A673 (cell line): ENCODE measurements around the gene DIPK1B. TPM values are rescaled to one million over a fixed set of nuclear protein-coding genes. Genes with fewer than 3 reads are reported as not detected.

ENCODE experiments used
- BruUV-seq: library from RNA; stranded (reverse); fragments of 400-500 nt; replicated peaks from 2 replicates; lab custom pipeline; 2021; lab: Mats Ljungman, UMichigan
- CTCF ChIA-PET: fragments of 300-600 bp; sonication (Branson Sonifier 250); formaldehyde crosslinking; loops from one replicate; lab custom pipeline; 2022; ENCODE audit warnings: antibody characterized with exemption; lab: Charles Lee
- POLR2A ChIA-PET: fragments of 300-600 bp; sonication (Branson Sonifier 250); formaldehyde crosslinking; loops from one replicate; lab custom pipeline; 2022; ENCODE audit warnings: antibody characterized with exemption; ENCODE audit not compliant: low non-redundant PET; lab: Charles Lee
- DNase-seq: peaks from one replicate; pipeline ENCODE4 v3.0.0-alpha.2; 2015; ENCODE audit warnings: low spot score
- H3K27ac ChIP-seq: fragments of 200-600 bp; sonication (generic); 2 replicates; pipeline ENCODE4 v1.5.1; 2016; ENCODE audit warnings: mixed run types, low read depth, mild to moderate bottlenecking, mixed read lengths, antibody characterized with exemption, low read length; ENCODE audit not compliant: poor library complexity, severe bottlenecking
- H3K27me3 ChIP-seq: fragments of 200-600 bp; sonication (generic); replicated peaks from 2 replicates; pipeline ENCODE4 v1.6.1; 2017; ENCODE audit warnings: mixed run types, low read depth, mild to moderate bottlenecking, mixed read lengths, antibody characterized with exemption, low read length; ENCODE audit not compliant: insufficient read depth, poor library complexity
- H3K36me3 ChIP-seq: fragments of 200-600 bp; sonication (generic); 2 replicates; pipeline ENCODE4 v1.6.1; 2016; ENCODE audit warnings: mixed run types, mild to moderate bottlenecking, mixed read lengths, antibody characterized with exemption, low read length; ENCODE audit not compliant: insufficient read depth, poor library complexity, severe bottlenecking
- H3K4me1 ChIP-seq: fragments of 200-600 bp; sonication (generic); 2 replicates; pipeline ENCODE4 v1.6.1; 2017; ENCODE audit warnings: mixed run types, mild to moderate bottlenecking, mixed read lengths, antibody characterized with exemption, low read length; ENCODE audit not compliant: insufficient read depth, poor library complexity, severe bottlenecking
- H3K4me3 ChIP-seq: fragments of 200-600 bp; sonication (generic); 2 replicates; pipeline ENCODE4 v1.5.1; 2016; ENCODE audit warnings: low read depth, mixed run types, mild to moderate bottlenecking, mixed read lengths, low read length; ENCODE audit not compliant: poor library complexity, severe bottlenecking
- H3K9me3 ChIP-seq: fragments of 200-600 bp; sonication (generic); 2 replicates; pipeline ENCODE4 v1.6.1; 2016; ENCODE audit warnings: mixed run types, low read depth, mild to moderate bottlenecking, mixed read lengths, antibody characterized with exemption, low read length; ENCODE audit not compliant: poor library complexity, severe bottlenecking
- CTCF ChIP-seq: fragments of 300-800, 200-600 bp; sonication (generic); conservative IDR thresholded peaks from 2 replicates; pipeline ENCODE4 v1.5.1; 2017; ENCODE audit warnings: low read depth, mild to moderate bottlenecking, antibody characterized with exemption, low read length, moderate library complexity, mixed read lengths
- EZH2 ChIP-seq: fragments of 200-600 bp; sonication (generic); IDR thresholded peaks from 2 replicates; pipeline ENCODE4 v1.6.1; 2017; ENCODE audit warnings: borderline replicate concordance, low read depth, mild to moderate bottlenecking, mixed read lengths, antibody characterized with exemption, low read length; ENCODE audit not compliant: poor library complexity, severe bottlenecking
- intact Hi-C: fragments of 100-400 bp; cut with micrococcal nuclease; formaldehyde crosslinking; loops from one replicate; pipeline ENCODE4 v1.10.0; 2022; ENCODE audit not compliant: unreplicated experiment
- total RNA-seq: library from RNA; stranded (reverse); gene quantifications from 2 replicates; pipeline ENCODE4 v1.2.3, GENCODE V29; 2021

The DIPK1B gene
- total RNA-seq, 1 experiment from 2014 or later, result 26.4 TPM

DNA sequence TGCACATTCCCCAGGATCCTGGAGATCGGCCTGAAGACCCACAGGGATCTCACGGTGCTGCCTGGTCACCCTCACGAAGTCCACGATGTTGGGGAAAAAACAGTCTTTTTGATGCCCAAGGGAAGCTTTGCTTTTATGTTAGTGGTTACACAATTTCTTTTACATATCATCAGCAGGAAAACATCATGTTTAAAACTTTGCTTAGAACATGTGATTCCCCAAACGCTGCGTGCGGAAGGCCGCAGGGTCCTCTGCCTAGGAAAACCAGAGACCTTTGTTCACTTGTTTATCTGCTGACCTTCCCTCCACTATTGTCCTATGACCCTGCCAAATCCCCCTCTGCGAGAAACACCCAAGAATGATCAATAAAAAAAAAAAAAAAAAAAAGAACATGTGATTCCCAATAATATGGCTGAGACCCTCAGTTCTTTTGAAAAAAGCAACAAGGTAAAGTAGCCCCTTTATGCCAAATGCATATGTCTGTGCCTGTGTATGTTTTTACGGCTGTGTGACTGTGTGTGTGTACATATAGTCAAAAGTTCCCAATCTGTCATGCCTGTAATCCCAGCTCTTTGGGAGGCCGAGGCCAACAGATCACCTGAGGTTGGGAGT is 13.6 kb upstream of the DIPK1B start:
- ChIA-PET CTCF (no interaction called here), POLR2A (no interaction called here)
- TF ChIP-seq EZH2 (no peak), CTCF (no peak)
- no peak overlapping the region for H3K4me3 ChIP-seq
- H3K9me3 ChIP-seq, result no peaks in the 10 kb centered on the region
- H3K27ac ChIP-seq, result no peak overlapping the region
- intact Hi-C loops, result no loop called here
- BruUV-seq, result no TSS peak
- no peaks in the 10 kb centered on the region for H3K36me3 ChIP-seq
- peaks cover 7% of the 10 kb centered on the region for H3K4me1 ChIP-seq
- H3K27me3 ChIP-seq, result no peaks in the 10 kb centered on the region
- DNase-seq, result no peak

DNA sequence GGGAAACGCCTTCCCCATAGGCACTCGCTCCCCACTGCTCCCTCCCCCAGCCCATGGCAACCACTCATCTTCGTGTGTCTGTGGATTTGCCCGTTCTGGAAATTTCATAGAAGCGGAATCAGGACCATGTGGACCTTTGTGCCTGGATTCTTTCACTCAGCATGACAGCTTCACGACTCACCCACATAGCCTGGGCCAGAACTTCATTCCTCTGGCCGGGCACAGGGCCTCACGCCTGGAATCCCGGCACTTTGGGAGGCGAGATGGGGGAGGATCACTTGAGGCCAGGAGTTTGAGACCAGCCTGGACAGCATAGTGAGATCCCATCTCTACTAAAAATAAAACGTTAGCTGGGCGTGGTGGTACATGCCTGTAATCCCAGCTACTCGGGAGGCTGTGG is 12.1 kb upstream of the DIPK1B start:
- BruUV-seq, result no TSS peak
- DNase-seq, result no peak
- no peaks in the 10 kb centered on the region for H3K9me3 ChIP-seq
- no peaks in the 10 kb centered on the region for H3K36me3 ChIP-seq
- no peak overlapping the region for H3K27ac ChIP-seq
- no peak overlapping the region for H3K4me3 ChIP-seq
- TF ChIP-seq CTCF (no peak), EZH2 (no peak)
- intact Hi-C loops, result no loop called here
- peaks cover 7% of the 10 kb centered on the region for H3K4me1 ChIP-seq
- CTCF ChIA-PET, result no interaction called here
- POLR2A ChIA-PET, result no interaction called here
- H3K27me3 ChIP-seq, result no peaks in the 10 kb centered on the region

GRCh38 chr9:136700959-136701667 is 11.3 kb upstream of the DIPK1B start:
- TF ChIP-seq EZH2 (no peak), CTCF (no peak)
- no peaks in the 10 kb centered on the region for H3K9me3 ChIP-seq
- CTCF ChIA-PET, result interaction anchor here (0.6 kb wide), 2 partner anchors 19 to 368 kb away, joined by 4 read pairs; no protein-coding TSS in a partner anchor
- H3K27me3 ChIP-seq, result no peaks in the 10 kb centered on the region
- POLR2A ChIA-PET, result no interaction called here
- intact Hi-C loops, result no loop called here
- H3K4me1 ChIP-seq, result peaks cover 7% of the 10 kb centered on the region
- BruUV-seq, result no TSS peak
- no peaks in the 10 kb centered on the region for H3K36me3 ChIP-seq
- H3K4me3 ChIP-seq, result no peak overlapping the region
- no peak overlapping the region for H3K27ac ChIP-seq
- no peak for DNase-seq
